BLaER1 treated with 17β-estradiol and CSF1 and Interleukin-3, amounts not matched to agents 10 nM and 100 nM (cell line): Measurements from ENCODE around the gene EPAS1.
A peak's percentile ranks its signal among the peaks of the same experiment; 100 is the strongest.

Source experiments
- H3K27ac ChIP-seq, 11 experiments: shearing (Covaris generic); formaldehyde crosslinking; 2 replicates each; pipeline ENCODE4 v1.8.1; 2022
- H3K27me3 ChIP-seq, 11 experiments: shearing (Covaris generic); formaldehyde crosslinking; 2 replicates each; pipeline ENCODE4 v1.8.1; 2022
- H3K36me3 ChIP-seq, 11 experiments: shearing (Covaris generic); formaldehyde crosslinking; 2 replicates each; pipeline ENCODE4 v1.8.1; 2022
- H3K4me1 ChIP-seq, 10 experiments: shearing (Covaris generic); formaldehyde crosslinking; 2 replicates each; pipeline ENCODE4 v1.8.1; 2022
- H3K4me2 ChIP-seq, 11 experiments: shearing (Covaris generic); formaldehyde crosslinking; 2 replicates each; pipeline ENCODE4 v1.8.1; 2022
- H3K4me3 ChIP-seq, 10 experiments: shearing (Covaris generic); formaldehyde crosslinking; 2 replicates each; pipeline ENCODE4 v1.8.1; 2022
- H3K9ac ChIP-seq, 11 experiments: shearing (Covaris generic); formaldehyde crosslinking; 2 replicates each; pipeline ENCODE4 v1.8.1; 2022
- H3K9me3 ChIP-seq, 11 experiments: shearing (Covaris generic); formaldehyde crosslinking; replicated peaks in 1 of 11; 2 replicates each; pipeline ENCODE4 v1.8.1; 2022
- H4K20me1 ChIP-seq, 11 experiments: shearing (Covaris generic); formaldehyde crosslinking; 2 replicates each; pipeline ENCODE4 v1.8.1; 2022
- Cebpa-rat ChIP-seq, 11 experiments: shearing (Covaris generic); IDR thresholded peaks; 2 replicates each; pipeline ENCODE4 v1.8.1; 2022

Gene EPAS1

GRCh38 chr2:46277431-46278190 is 19.6 kb upstream of the EPAS1 start:
- Histone ChIP-seq H4K20me1 (no peaks in the 10 kb centered on the region), H3K4me1 (peaks cover 25 to 45% (median 36%) of the 10 kb centered on the region in 10 experiments), H3K9ac (0 out of 22 replicates have a peak overlapping the region, but pooled peaks of 2 of the 11 experiments have one; percentile 29 to 63), H3K36me3 (no peaks in the 10 kb centered on the region), H3K4me2 (peak overlapping the region; percentile 6 to 93 (median 88); a peak in 21 of 22 replicates), H3K9me3 (no peaks in the 10 kb centered on the region), H3K27me3 (no peaks in the 10 kb centered on the region), H3K4me3 (peak overlapping the region in 3 of 10 experiments; percentile 5 to 18 (median 6); a peak in 2 of 20 replicates), H3K27ac (peak overlapping the region in 6 of 11 experiments; percentile 13 to 79 (median 64); a peak in 11 of 22 replicates)
- no peak for TF ChIP-seq Cebpa-rat (IDR thresholded peaks at IDR 0.05)

- Histone ChIP-seq H3K4me2 (peak overlapping the region in 7 of 11 experiments; percentile 1 to 93 (median 90); a peak in 8 of 22 replicates), H3K9me3 (no peaks in the 10 kb centered on the region), H4K20me1 (no peaks in the 10 kb centered on the region)
Measured at GRCh38 chr2:46278952-46279351, 18.3 kb upstream of the EPAS1 start.

GRCh38 chr2:46281939-46282338 is 15.3 kb upstream of the EPAS1 start:
- H3K27ac ChIP-seq, result no peak overlapping the region
- H4K20me1 ChIP-seq, result no peaks in the 10 kb centered on the region
- no peaks in the 10 kb centered on the region for H3K27me3 ChIP-seq
- no peak overlapping the region for H3K9ac ChIP-seq
- no peak overlapping the region for H3K4me2 ChIP-seq
- peaks cover 5 to 39% (median 23%) of the 10 kb centered on the region in 10 experiments; a peak in 19 of 20 replicates for H3K4me1 ChIP-seq
- TF ChIP-seq Cebpa-rat (IDR thresholded peaks at IDR 0.05), result no peak
- H3K9me3 ChIP-seq, result no peaks in the 10 kb centered on the region
- H3K4me3 ChIP-seq, result no peak overlapping the region
- no peaks in the 10 kb centered on the region for H3K36me3 ChIP-seq

More at GRCh38 chr2:46278952-46279351, 18.3 kb upstream of the EPAS1 start:
- Histone ChIP-seq H3K27me3 (no peaks in the 10 kb centered on the region), H3K4me3 (no peak overlapping the region), H3K9ac (no peak overlapping the region), H3K36me3 (no peaks in the 10 kb centered on the region), H3K27ac (no peak overlapping the region), H3K4me1 (peaks cover 25 to 45% (median 36%) of the 10 kb centered on the region in 10 experiments)
- no peak for TF ChIP-seq Cebpa-rat (IDR thresholded peaks at IDR 0.05)

DNA sequence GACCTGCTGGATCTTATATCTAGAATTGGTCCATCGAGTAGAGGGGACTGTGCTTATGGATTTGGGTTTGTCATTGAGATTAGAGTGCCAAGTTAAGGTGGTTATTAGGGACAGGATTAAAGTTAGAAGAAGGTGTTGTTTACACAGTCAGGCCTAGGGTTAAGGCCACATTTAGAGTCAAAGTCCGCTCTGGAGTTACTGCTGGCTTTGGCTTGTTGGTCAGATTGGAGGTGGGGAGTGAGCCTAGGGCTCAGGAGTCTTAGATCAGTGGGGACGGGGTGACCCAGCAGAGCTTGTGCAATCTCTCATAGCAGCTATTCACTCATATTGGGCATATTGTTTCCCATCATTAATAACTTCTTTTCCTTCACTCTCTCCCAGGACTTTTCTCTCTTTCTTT is 13.5 kb upstream of the EPAS1 start:
- Histone ChIP-seq H3K36me3 (no peaks in the 10 kb centered on the region), H3K27ac (no peak overlapping the region), H3K4me3 (no peak overlapping the region), H4K20me1 (no peaks in the 10 kb centered on the region), H3K9me3 (no peaks in the 10 kb centered on the region), H3K4me1 (peaks cover 0 to 26% (median 11%) of the 10 kb centered on the region in 10 experiments; a peak in 14 of 20 replicates), H3K9ac (no peak overlapping the region), H3K4me2 (no peak overlapping the region), H3K27me3 (no peaks in the 10 kb centered on the region)
- TF ChIP-seq Cebpa-rat (IDR thresholded peaks at IDR 0.05), result no peak

GRCh38 chr2:46284260-46284659 is 12.9 kb upstream of the EPAS1 start:
- H3K4me3 ChIP-seq, result no peak overlapping the region
- no peak overlapping the region for H3K27ac ChIP-seq
- H4K20me1 ChIP-seq, result no peaks in the 10 kb centered on the region
- no peaks in the 10 kb centered on the region for H3K9me3 ChIP-seq
- no peaks in the 10 kb centered on the region for H3K27me3 ChIP-seq
- no peak overlapping the region for H3K4me2 ChIP-seq
- no peak overlapping the region for H3K9ac ChIP-seq
- no peak for TF ChIP-seq Cebpa-rat (IDR thresholded peaks at IDR 0.05)
- peaks cover 0 to 22% (median 11%) of the 10 kb centered on the region in 10 experiments; a peak in 14 of 20 replicates for H3K4me1 ChIP-seq
- no peaks in the 10 kb centered on the region for H3K36me3 ChIP-seq

DNA sequence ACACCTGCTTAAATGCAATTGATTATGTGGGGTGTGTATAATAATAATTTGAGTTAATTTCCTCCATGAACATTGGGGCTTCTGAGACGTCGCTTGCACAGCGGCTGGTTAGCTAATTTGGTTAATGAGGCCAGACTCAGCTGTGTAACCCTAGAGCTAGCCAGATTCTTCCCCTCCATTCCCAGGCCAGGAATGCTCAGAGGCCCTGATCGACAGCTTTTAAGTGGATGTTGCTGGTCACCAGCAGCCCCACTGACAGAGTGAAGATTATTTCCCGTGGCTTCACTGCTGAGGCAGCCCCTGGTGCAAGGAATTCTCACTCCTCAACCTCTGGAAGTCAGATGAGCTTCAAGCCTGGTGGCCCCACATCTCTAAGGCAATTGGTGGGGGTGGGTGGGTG is 12.4 kb upstream of the EPAS1 start:
- H3K9me3 ChIP-seq, result no peaks in the 10 kb centered on the region
- no peak overlapping the region for H3K4me2 ChIP-seq
- no peaks in the 10 kb centered on the region for H3K27me3 ChIP-seq
- H3K27ac ChIP-seq, result no peak overlapping the region
- H3K36me3 ChIP-seq, result no peaks in the 10 kb centered on the region
- no peak for TF ChIP-seq Cebpa-rat (IDR thresholded peaks at IDR 0.05)
- H3K4me3 ChIP-seq, result no peak overlapping the region
- H3K4me1 ChIP-seq, result peaks cover 0 to 22% (median 11%) of the 10 kb centered on the region in 10 experiments; a peak in 14 of 20 replicates
- no peaks in the 10 kb centered on the region for H4K20me1 ChIP-seq
- H3K9ac ChIP-seq, result no peak overlapping the region

GRCh38 chr2:46286715-46287114 is 10.5 kb upstream of the EPAS1 start:
- no peak for TF ChIP-seq Cebpa-rat (IDR thresholded peaks at IDR 0.05)
- H3K4me2 ChIP-seq, result peak overlapping the region in 8 of 11 experiments; percentile 28 to 82 (median 63); a peak in 15 of 22 replicates
- no peak overlapping the region for H3K4me3 ChIP-seq
- H4K20me1 ChIP-seq, result no peaks in the 10 kb centered on the region
- no peaks in the 10 kb centered on the region for H3K9me3 ChIP-seq
- H3K27ac ChIP-seq, result no peak overlapping the region
- H3K27me3 ChIP-seq, result no peaks in the 10 kb centered on the region
- H3K36me3 ChIP-seq, result no peaks in the 10 kb centered on the region
- peaks cover 0 to 22% (median 11%) of the 10 kb centered on the region in 10 experiments; a peak in 14 of 20 replicates for H3K4me1 ChIP-seq
- H3K9ac ChIP-seq, result peak overlapping the region in 1 of 11 experiments; percentile 21; a peak in 2 of 22 replicates

GRCh38 chr2:46290078-46290477 is 7.1 kb upstream of the EPAS1 start:
- Histone ChIP-seq H3K4me1 (peaks cover 0 to 22% (median 11%) of the 10 kb centered on the region in 10 experiments; a peak in 14 of 20 replicates), H3K27me3 (peaks cover 0 to 3% (median 0%) of the 10 kb centered on the region in 11 experiments; a peak in 6 of 22 replicates), H3K4me2 (no peak overlapping the region), H3K36me3 (no peaks in the 10 kb centered on the region), H3K9ac (no peak overlapping the region), H3K27ac (no peak overlapping the region), H3K4me3 (no peak overlapping the region), H4K20me1 (no peaks in the 10 kb centered on the region), H3K9me3 (no peaks in the 10 kb centered on the region)
- TF ChIP-seq Cebpa-rat (IDR thresholded peaks at IDR 0.05), result no peak

DNA sequence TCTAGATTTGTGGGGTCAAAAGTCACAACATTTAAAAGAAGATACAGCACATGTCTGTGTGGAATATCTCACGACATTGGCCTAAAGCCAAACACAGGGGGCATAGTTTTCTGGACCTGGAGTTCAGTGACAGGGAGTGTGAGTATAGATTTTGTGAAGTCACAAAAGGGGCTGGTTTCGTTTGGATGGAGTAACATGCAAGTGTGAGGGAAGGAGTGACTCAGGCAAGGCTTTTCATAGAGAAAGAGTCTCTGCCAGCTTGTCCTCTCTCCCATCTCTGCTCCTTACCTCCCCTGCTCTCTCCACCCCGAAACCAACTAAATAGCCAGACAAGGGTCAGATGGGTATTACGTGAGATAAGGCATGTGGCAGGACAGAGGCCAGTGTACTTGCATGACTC is 3.7 kb upstream of the EPAS1 start:
- Histone ChIP-seq H3K36me3 (no peaks in the 10 kb centered on the region), H4K20me1 (peaks cover 0 to 12% (median 11%) of the 10 kb centered on the region in 11 experiments; a peak in 17 of 22 replicates), H3K4me3 (no peak overlapping the region), H3K4me2 (no peak overlapping the region), H3K9me3 (no peaks in the 10 kb centered on the region), H3K27me3 (peaks cover 9 to 37% (median 32%) of the 10 kb centered on the region in 11 experiments; a peak in 20 of 22 replicates), H3K4me1 (peaks cover 9 to 25% (median 19%) of the 10 kb centered on the region in 10 experiments), H3K27ac (no peak overlapping the region), H3K9ac (no peak overlapping the region)
- no peak for TF ChIP-seq Cebpa-rat (IDR thresholded peaks at IDR 0.05)
